RWPE2 (cell line): Measurements from ENCODE around the gene COASY.
A peak's percentile ranks its signal among the peaks of the same experiment; 100 is the strongest.

Source experiments
- ATAC-seq: fragments of 200-7000 bp; cut with Tn5 transposase; 3 replicates; pipeline ENCODE4 v1.9.1; 2021; ENCODE audit warnings: low read depth
- DNase-seq: peaks from one replicate; pipeline ENCODE4 v3.0.0-alpha.2; 2020; ENCODE audit warnings: low spot score
- H3K27ac ChIP-seq: fragments of 450-650 bp; 2 replicates; pipeline ENCODE4 v1.5.1; 2017; ENCODE audit warnings: mild to moderate bottlenecking; ENCODE audit not compliant: poor library complexity, severe bottlenecking
- H3K27me3 ChIP-seq: fragments of 250-450 bp; sonication (Bioruptor Pico); 2 replicates; pipeline ENCODE4 v1.5.1; 2021; ENCODE audit warnings: mild to moderate bottlenecking, moderate library complexity; ENCODE audit not compliant: insufficient read depth, poor library complexity, severe bottlenecking
- H3K36me3 ChIP-seq: fragments of 250-450 bp; sonication (Bioruptor Pico); 2 replicates; pipeline ENCODE4 v1.5.1; 2020; ENCODE audit warnings: low read depth, mild to moderate bottlenecking, moderate library complexity
- H3K4me1 ChIP-seq: fragments of 250-450 bp; sonication (Bioruptor Pico); 2 replicates; pipeline ENCODE4 v1.5.1; 2021; ENCODE audit warnings: mild to moderate bottlenecking, moderate library complexity; ENCODE audit not compliant: insufficient read depth, poor library complexity, severe bottlenecking
- H3K4me3 ChIP-seq: fragments of 250-450 bp; sonication (Bioruptor Pico); 2 replicates; pipeline ENCODE4 v1.5.1; 2021; ENCODE audit warnings: mild to moderate bottlenecking, moderate library complexity; ENCODE audit not compliant: severe bottlenecking
- H3K9me3 ChIP-seq: fragments of 250-450 bp; sonication (Bioruptor Pico); 2 replicates; pipeline ENCODE4 v1.5.1; 2021; ENCODE audit warnings: mild to moderate bottlenecking, moderate library complexity; ENCODE audit not compliant: severe bottlenecking
- CTCF ChIP-seq: fragments of 450-650 bp; IDR thresholded peaks from one replicate; pipeline ENCODE4 v1.5.1; 2017; ENCODE audit warnings: mild to moderate bottlenecking, moderate library complexity; ENCODE audit not compliant: poor library complexity, severe bottlenecking

Gene COASY

GRCh38 chr17:42559075-42559474, 2.9 kb upstream of the COASY start:
- DNase-seq (no peak), ATAC-seq (no peak)
- Histone ChIP-seq H3K9me3 (no peaks in the 10 kb centered on the region), H3K27ac (peak overlapping the region; percentile 8), H3K36me3 (peaks cover 8% of the 10 kb centered on the region), H3K27me3 (no peaks in the 10 kb centered on the region), H3K4me3 (no peak overlapping the region), H3K4me1 (no peaks in the 10 kb centered on the region)
- TF ChIP-seq CTCF, result no peak

GRCh38 chr17:42560246-42560645, 1.7 kb upstream of the COASY start:
- TF ChIP-seq CTCF, result no peak
- DNase-seq (no peak), ATAC-seq (no peak)
- Histone ChIP-seq H3K36me3 (peaks cover 18% of the 10 kb centered on the region), H3K4me3 (no peak overlapping the region), H3K27ac (no peak overlapping the region), H3K27me3 (no peaks in the 10 kb centered on the region), H3K4me1 (no peaks in the 10 kb centered on the region), H3K9me3 (no peaks in the 10 kb centered on the region)

- H3K4me3 ChIP-seq, result peak overlapping the region; percentile 93
- peaks cover 2% of the 10 kb centered on the region for H3K4me1 ChIP-seq
- H3K36me3 ChIP-seq, result peaks cover 29% of the 10 kb centered on the region
- ATAC-seq (peak; percentile 31), DNase-seq (no peak)
- H3K9me3 ChIP-seq, result no peaks in the 10 kb centered on the region
- peak overlapping the region; percentile 72 for H3K27ac ChIP-seq
- TF ChIP-seq CTCF, result no peak
- H3K27me3 ChIP-seq, result no peaks in the 10 kb centered on the region
Observed at GRCh38 chr17:42562388-42563142, 617 bp downstream of the COASY start.

- no peak for TF ChIP-seq CTCF
- DNase-seq, result no peak
- Histone ChIP-seq H3K4me1 (peaks cover 2% of the 10 kb centered on the region), H3K27me3 (no peaks in the 10 kb centered on the region), H3K36me3 (peaks cover 31% of the 10 kb centered on the region), H3K9me3 (no peaks in the 10 kb centered on the region), H3K4me3 (peak overlapping the region; percentile 93), H3K27ac (peak overlapping the region; percentile 72)
- no peak for ATAC-seq
Observed at GRCh38 chr17:42563143-42563509, 1.2 kb downstream of the COASY start.

- peaks cover 2% of the 10 kb centered on the region for H3K4me1 ChIP-seq
- H3K27me3 ChIP-seq, result no peaks in the 10 kb centered on the region
- DNase-seq, result no peak
- no peaks in the 10 kb centered on the region for H3K9me3 ChIP-seq
- H3K27ac ChIP-seq, result peak overlapping the region; percentile 72
- no peak overlapping the region for H3K4me3 ChIP-seq
- no peak for TF ChIP-seq CTCF
- ATAC-seq, result no peak
- H3K36me3 ChIP-seq, result peaks cover 35% of the 10 kb centered on the region
Observed at GRCh38 chr17:42563543-42563942, 1.6 kb downstream of the COASY start.
